GM19438 (cell line): ENCODE results near the gene PRKRA.
"Not testable (repeated sequence)": the region's sequence is repeated elsewhere in the genome, so short reads cannot be mapped to it uniquely, and the experiment has no call there.

Source experiments
- ATAC-seq: cut with Tn5 transposase; IDR thresholded peaks from one replicate; pipeline ENCODE4 v1.9.1; 2021; ENCODE audit warnings: low read depth; ENCODE audit not compliant: unreplicated experiment

The PRKRA gene

GRCh38 chr2:178469219-178469849 lies 18.4 kb upstream of the PRKRA start:
- ATAC-seq: no peak

- no peak for ATAC-seq
Measured at GRCh38 chr2:178457390-178457886, 6.5 kb upstream of the PRKRA start.

DNA sequence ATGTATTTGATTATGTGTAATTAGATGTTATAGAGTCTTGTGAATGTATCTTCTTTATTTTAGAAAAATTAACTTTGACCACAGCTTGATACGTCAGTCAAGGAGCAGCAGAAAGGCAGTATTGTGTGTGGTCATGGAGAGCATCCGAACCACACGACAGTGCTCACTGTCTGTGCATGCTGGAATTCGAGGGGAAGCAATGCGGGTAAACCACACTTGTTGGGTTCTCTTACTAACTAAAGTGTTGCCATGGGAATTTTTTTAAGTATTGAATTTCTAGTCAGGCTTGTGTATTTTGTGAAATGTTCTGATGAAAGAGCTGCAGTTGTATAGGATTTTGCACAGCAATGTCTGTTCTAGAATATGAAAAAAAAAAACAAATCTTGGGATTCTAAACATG lies 5.0 kb upstream of the PRKRA start:
- ATAC-seq: no peak

GRCh38 chr2:178452870-178453269 lies 1.9 kb upstream of the PRKRA start:
- ATAC-seq: no peak

GRCh38 chr2:178452334-178452733 lies 1.4 kb upstream of the PRKRA start:
- ATAC-seq: no peak

DNA sequence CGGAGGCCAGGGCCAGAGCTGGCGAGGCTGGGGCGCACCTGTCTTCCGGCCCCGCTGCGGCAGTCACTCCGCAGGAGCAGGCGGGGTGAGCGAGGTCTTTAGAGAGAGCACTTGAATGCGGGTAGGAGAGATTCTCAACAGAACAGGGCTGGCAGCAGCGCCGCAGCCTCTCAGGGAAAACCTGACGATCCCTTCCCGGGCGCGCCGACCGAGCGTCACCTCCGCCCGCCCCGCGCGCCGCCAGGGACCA lies 526 bp downstream of the PRKRA start:
- peak; percentile 47 for ATAC-seq

- ATAC-seq: peak; percentile 3
Measured at GRCh38 chr2:178449700-178450523, 1.1 kb downstream of the PRKRA start.

- no peak for ATAC-seq
Measured at GRCh38 chr2:178448968-178449661, 1.9 kb downstream of the PRKRA start.

DNA sequence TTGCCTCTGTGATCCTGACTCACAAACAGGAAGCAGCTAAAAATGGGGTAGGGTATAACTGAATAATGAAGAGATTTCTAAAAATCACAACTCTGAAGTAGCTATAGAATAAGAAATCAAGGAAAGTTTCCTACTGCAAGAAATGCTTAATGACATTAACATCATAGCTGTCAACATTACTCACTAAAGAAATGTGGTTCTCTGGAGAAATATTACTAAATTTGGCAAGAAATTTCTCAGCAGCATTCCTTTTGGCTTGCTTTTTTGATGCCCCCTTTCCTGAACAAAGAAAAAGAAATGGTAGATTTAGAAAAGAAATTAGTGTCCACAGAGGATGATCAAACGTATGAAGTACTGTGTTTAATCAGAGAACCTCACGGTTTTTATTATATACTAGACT lies 9.5 kb downstream of the PRKRA start:
- ATAC-seq: no peak

- no peak for ATAC-seq
Measured at GRCh38 chr2:178436662-178437061, 14.3 kb downstream of the PRKRA start.

- no peak for ATAC-seq
Measured at GRCh38 chr2:178429336-178429735, 21.6 kb downstream of the PRKRA start.

DNA sequence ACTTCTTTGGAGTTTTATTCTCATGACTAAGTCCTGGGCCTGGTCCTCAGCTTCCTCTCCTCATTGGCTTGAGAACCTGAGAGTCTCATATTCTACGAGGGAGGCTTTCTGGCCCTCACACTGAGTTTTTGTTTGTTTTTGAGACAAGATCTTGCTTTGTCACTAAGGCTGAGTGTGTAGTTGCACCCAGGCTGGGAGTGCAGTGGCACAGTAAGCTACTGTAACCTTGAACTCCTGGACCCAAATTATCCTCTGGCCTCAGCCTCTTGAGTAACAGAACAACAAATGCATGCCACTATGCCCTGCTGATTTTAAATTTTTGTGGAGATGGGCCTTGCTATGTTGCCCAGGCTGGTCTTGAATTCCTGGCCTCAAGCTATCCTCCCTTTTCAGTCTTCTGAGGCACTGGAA lies 22.6 kb downstream of the PRKRA start:
- ATAC-seq: no peak

- ATAC-seq: no peak
Measured at GRCh38 chr2:178427458-178427857, 23.5 kb downstream of the PRKRA start.

- no peak for ATAC-seq
Measured at GRCh38 chr2:178426388-178426787, 24.6 kb downstream of the PRKRA start.

DNA sequence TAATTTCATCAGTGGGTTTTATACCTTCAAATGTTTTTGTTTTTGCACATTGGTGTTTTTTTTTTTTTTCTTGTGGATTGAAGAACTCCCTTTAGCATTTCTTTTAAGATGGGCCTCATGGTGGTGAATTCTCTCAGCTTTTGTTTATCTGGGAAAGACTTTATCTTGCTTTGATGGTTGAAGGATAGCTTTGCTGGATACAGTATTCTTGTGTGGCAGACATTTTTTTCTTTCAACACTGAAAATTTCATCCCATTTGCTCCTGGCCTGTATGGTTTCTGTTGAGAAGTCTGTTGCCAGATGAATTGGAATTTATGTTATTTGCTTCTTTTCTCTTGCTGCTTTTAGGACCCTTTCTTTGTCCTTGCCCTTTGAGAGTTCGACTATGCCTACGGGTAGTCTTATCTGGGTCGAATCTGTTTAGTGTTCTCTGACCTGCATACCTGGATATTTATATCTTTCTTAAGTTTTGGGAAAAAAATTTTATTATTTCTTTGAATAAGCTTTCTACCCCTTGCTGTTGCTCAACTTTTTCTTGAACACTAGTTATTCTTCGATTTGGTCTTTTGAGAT lies 25.6 kb downstream of the PRKRA start:
- no peak for ATAC-seq

DNA sequence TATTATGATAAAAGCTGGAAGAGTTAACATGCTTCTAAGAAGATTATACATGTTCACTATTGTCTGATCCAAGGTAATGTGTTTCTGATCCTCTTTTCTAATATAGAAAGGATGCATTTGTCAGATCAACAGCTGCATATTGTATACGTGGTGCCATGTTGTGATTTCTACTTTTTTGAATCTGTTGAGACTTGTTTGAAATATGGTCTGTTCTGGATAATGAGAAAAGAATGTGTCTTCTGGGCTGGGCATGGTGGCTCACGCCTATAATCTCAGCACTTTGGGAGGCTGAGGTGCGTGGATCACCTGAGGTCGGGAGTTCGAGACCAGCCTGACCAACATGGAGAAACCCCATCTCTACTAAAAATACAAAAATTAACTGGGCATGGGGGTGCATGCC lies 27.2 kb downstream of the PRKRA start:
- not testable (repeated sequence) for ATAC-seq

GRCh38 chr2:178422097-178422496 lies 28.9 kb downstream of the PRKRA start:
- ATAC-seq: no peak

- no peak for ATAC-seq
Measured at GRCh38 chr2:178420463-178420999, 30.4 kb downstream of the PRKRA start.

DNA sequence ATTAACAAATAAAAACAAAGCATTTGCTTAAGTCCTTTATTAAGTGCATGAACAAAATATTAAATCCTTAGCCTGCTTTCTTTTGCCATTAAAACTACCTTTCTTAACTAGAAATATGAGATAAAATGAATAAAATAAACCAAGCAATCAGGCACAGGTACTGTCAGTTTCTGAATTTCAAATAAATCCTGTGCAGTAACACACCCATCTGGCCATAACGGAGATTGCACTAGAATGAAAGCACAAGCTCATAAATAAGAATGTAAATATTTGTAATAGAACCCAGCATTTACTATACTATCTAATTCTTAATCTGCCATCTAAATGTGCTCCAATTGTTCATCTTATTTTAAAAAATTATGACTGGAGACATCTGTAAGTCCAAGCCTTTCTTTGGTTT lies 31.9 kb downstream of the PRKRA start:
- no peak for ATAC-seq

DNA sequence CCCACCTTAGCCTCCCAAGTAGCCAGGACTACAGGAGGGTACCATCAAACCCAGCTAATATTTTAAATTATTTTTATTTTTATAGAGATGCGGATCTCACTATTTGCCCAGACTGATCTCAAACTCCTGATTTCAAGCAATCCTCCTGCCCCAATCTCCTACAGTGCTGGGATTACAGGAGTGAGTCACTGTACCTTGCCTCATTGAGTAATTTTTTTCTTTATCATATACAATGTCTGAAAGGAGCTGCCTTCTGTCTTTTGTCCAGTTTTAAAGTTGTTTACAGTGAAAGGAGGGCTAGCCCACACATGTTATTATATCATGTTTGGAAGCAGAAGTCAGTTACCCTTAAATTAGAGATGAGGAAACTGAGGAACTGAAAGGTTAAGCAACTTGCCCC lies 32.5 kb downstream of the PRKRA start:
- no peak for ATAC-seq

DNA sequence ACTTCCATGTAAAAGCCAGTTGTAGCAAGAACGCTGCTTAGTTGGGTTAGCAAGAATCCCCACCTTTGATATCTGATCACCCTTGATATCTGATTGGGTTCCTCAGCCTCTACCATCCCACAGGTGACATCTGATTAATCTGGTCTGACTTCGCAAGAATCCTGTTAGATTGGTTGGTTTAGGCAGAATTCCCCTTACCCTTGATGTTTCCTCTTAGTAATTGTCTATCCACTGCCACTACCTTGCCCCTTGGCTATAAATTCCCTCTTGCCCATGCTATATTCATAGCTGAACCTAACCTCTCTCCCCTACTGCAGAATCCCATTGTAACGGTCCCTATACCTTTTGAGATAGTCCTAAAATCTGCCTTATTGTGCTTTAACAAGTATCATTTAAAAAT lies 33.1 kb downstream of the PRKRA start:
- ATAC-seq: no peak
